OCI-LY7 (cell line): ENCODE measurements around the gene TTC33.

Experiments
- CTCF ChIP-seq: fragments of 200-600 bp; sonication (generic); conservative IDR thresholded peaks from 2 replicates; pipeline ENCODE4 v1.5.1; 2014; ENCODE audit warnings: mild to moderate bottlenecking, antibody characterized with exemption, low read length, moderate library complexity, mixed read lengths
- EZH2phosphoT487 ChIP-seq: fragments of 200-600 bp; sonication (generic); IDR thresholded peaks from 2 replicates; pipeline ENCODE4 v1.6.1; 2018; ENCODE audit warnings: low read depth, borderline replicate concordance, mild to moderate bottlenecking, mixed run types, antibody characterized with exemption, low read length, moderate library complexity, mixed read lengths

DNA sequence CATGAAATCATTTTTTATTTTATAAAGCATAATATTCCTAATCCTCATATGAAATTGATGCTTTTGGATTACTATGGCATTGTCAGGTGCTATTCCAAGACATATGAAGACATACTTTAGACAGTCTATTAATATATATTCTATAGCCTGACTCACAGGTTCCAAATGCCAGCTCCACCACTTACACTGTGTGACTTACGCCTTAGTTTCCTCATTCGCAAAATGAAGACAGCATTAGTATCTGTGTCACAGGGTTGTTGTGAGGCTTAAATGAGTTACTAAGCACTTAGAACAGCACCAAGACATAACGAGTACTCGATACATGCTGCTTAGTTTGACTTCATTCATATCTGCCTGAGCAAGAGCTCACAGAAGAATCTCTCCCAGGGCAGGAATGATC, 208.2 kb downstream of the TTC33 start:
- no peak for TF ChIP-seq CTCF
- no peak for TF ChIP-seq EZH2phosphoT487
